Measurements from ENCODE around the gene RAPGEF5. TPM values are rescaled to one million over a fixed set of nuclear protein-coding genes. Genes with fewer than 3 reads are reported as not detected.

The RAPGEF5 gene
- total RNA-seq, 1 experiment from 2014 or later = 15.6 TPM

DNA sequence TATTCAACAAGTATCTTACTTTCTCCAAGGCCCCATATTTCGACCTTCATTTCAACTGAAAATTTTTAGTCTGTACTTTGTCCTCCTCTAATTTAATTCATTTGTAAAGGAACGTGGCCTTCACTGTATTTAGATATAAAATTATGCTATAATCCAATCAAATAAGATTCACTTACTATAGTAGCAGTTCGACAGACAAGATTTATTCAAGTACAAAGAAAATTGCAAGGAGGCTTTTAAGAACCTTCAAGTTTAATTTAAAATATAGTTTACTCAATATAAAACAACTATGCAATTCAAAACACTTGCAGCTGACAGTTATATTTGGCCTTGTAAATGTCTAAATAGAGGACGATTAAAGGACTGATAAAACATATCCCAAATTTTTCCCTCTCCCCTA is 85.6 kb downstream of the RAPGEF5 start:
- H3K4me3 ChIP-seq (replicated peaks in 1 of 2; ENCODE audit: low read depth in 1 of 2, low read length in 2 of 2) = no peak overlapping the region
- CTCF ChIA-PET = no interaction called here
- H3K9me3 ChIP-seq (ENCODE audit: control insufficient read depth in 1 of 2, insufficient read depth in 1 of 2, low read depth in 1 of 2, low read length in 2 of 2) = no peaks in the 10 kb centered on the region
- ATAC-seq (no peak), DNase-seq (ENCODE audit: low read depth, low spot score) (no peak)
- peaks cover 0 to 8% of the 10 kb centered on the region in 2 experiments; a peak in 2 of 4 replicates for H3K4me1 ChIP-seq (ENCODE audit: control insufficient read depth in 1 of 2, insufficient read depth in 2 of 2, low read length in 2 of 2)
- no peaks in the 10 kb centered on the region for H3K36me3 ChIP-seq (ENCODE audit: control insufficient read depth in 1 of 2, insufficient read depth in 2 of 2, low read length in 2 of 2)
- H3K79me2 ChIP-seq (ENCODE audit: insufficient read depth, low read length) = no peaks in the 10 kb centered on the region
- POLR2A ChIA-PET = no interaction called here
- H3K27me3 ChIP-seq (ENCODE audit: insufficient read depth, low read length) = no peaks in the 10 kb centered on the region
- no peak overlapping the region for H3K4me2 ChIP-seq (ENCODE audit: low read length)
- no peak overlapping the region for H2AFZ ChIP-seq (ENCODE audit: low read depth, low read length, poor library complexity, severe bottlenecking)
- RAD21 ChIA-PET (ENCODE audit: low non-redundant PET in 1 of 2, low total read pairs in 2 of 2, uncharacterized antibody in 2 of 2, unreplicated experiment in 2 of 2) = no interaction called here
- H3K9me2 ChIP-seq (ENCODE audit: insufficient read depth) = no peaks in the 10 kb centered on the region
- no TSS peak for BruUV-seq (replicated peaks)
- intact Hi-C loops (cut with micrococcal nuclease) = no loop called here
- TF ChIP-seq EZH2 (IDR thresholded peaks at IDR 0.05) (no peak), TCF7L2 (IDR thresholded peaks at IDR 0.05; ENCODE audit: borderline replicate concordance, extremely low read depth, insufficient read depth, insufficient read length) (no peak), CEBPB (IDR thresholded peaks at IDR 0.05; ENCODE audit: low read depth) (no peak), SIN3A (IDR thresholded peaks at IDR 0.05; ENCODE audit: low read depth) (no peak), SP1 (IDR thresholded peaks at IDR 0.05; ENCODE audit: low read depth) (no peak), ELF1 (IDR thresholded peaks at IDR 0.05; ENCODE audit: borderline replicate concordance, low read depth) (no peak), CBX3 (IDR thresholded peaks at IDR 0.05; ENCODE audit: low read depth) (no peak), POLR2A (IDR thresholded peaks at IDR 0.05; ENCODE audit: borderline replicate concordance, extremely low read depth, insufficient read depth, insufficient read length) (no peak)
- TF ChIP-seq, protein P1, sequence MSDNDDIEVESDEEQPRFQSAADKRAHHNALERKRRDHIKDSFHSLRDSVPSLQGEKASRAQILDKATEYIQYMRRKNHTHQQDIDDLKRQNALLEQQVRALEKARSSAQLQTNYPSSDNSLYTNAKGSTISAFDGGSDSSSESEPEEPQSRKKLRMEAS (IDR thresholded peaks at IDR 0.05) = no peak
- TF ChIP-seq, protein P2, sequence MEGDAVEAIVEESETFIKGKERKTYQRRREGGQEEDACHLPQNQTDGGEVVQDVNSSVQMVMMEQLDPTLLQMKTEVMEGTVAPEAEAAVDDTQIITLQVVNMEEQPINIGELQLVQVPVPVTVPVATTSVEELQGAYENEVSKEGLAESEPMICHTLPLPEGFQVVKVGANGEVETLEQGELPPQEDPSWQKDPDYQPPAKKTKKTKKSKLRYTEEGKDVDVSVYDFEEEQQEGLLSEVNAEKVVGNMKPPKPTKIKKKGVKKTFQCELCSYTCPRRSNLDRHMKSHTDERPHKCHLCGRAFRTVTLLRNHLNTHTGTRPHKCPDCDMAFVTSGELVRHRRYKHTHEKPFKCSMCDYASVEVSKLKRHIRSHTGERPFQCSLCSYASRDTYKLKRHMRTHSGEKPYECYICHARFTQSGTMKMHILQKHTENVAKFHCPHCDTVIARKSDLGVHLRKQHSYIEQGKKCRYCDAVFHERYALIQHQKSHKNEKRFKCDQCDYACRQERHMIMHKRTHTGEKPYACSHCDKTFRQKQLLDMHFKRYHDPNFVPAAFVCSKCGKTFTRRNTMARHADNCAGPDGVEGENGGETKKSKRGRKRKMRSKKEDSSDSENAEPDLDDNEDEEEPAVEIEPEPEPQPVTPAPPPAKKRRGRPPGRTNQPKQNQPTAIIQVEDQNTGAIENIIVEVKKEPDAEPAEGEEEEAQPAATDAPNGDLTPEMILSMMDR (IDR thresholded peaks at IDR 0.05 in 2 of 3, conservative IDR thresholded peaks at IDR 0.05 in 1 of 3; ENCODE audit: borderline replicate concordance in 1 of 3, insufficient read depth in 1 of 3, low read depth in 2 of 3, low read length in 2 of 3) = no peak
- H4K20me1 ChIP-seq (ENCODE audit: insufficient read depth) = no peaks in the 10 kb centered on the region
- no peak overlapping the region for H3K9ac ChIP-seq (ENCODE audit: low read length)
- no peak overlapping the region for H3K27ac ChIP-seq (ENCODE audit: low read depth, low read length)
